Stomach (tissue), 9 donors: ENCODE data around the gene REC114. TPM values are rescaled to one million over a fixed set of nuclear protein-coding genes. Genes with fewer than 3 reads are reported as not detected.

Experiments used
- DNase-seq, 2 donors: peaks; one replicate each; pipeline versions ENCODE4 v3.0.0 to v3.0.0-alpha.2; 2013 to 2019
- H3K27ac ChIP-seq, 5 donors: fragments of 200-600 bp in 4 of 5; sonication (generic) in 4 of 5; one replicate each; pipeline ENCODE4 v1.5.1; 2013 to 2019; ENCODE audit warnings: mild to moderate bottlenecking in 1 of 5, moderate library complexity in 1 of 5
- H3K27me3 ChIP-seq, 3 donors: fragments of 200-600 bp; sonication (generic); one replicate each; pipeline ENCODE4 v1.5.1; 2017 to 2019; ENCODE audit warnings: mixed run types in 1 of 3
- H3K36me3 ChIP-seq, 4 donors: fragments of 200-600 bp; sonication (generic); 1 replicate in 3 of 4; 2 replicates in 1 of 4; pipeline ENCODE4 v1.5.1; 2016 to 2019
- H3K4me1 ChIP-seq, 4 donors: fragments of 200-600 bp; sonication (generic); one replicate each; pipeline ENCODE4 v1.5.1; 2016 to 2019
- H3K4me3 ChIP-seq, 4 donors: fragments of 200-600 bp; sonication (generic) in 3 of 4; one replicate each; pipeline ENCODE4 v1.5.1; 2016 to 2019; ENCODE audit warnings: mild to moderate bottlenecking in 1 of 4
- H3K9me3 ChIP-seq, 4 donors: fragments of 200-600 bp; sonication (generic); one replicate each; pipeline ENCODE4 v1.5.1; 2016 to 2019
- EP300 ChIP-seq: sonication (generic); formaldehyde crosslinking; IDR thresholded peaks from one replicate; pipeline ENCODE4 v1.6.1; 2017; ENCODE audit warnings: antibody characterized with exemption
- POLR2A ChIP-seq, 4 donors: fragments of 450-650 bp; IDR thresholded peaks; one replicate each; pipeline ENCODE4 v1.6.1; 2016; ENCODE audit warnings: antibody characterized with exemption in 4 of 4, control low read depth in 2 of 4, mild to moderate bottlenecking in 1 of 4, moderate library complexity in 1 of 4
- POLR2AphosphoS5 ChIP-seq, 3 donors: sonication (generic); formaldehyde crosslinking; IDR thresholded peaks; one replicate each; pipeline ENCODE4 v1.6.1; 2016; ENCODE audit warnings: antibody characterized with exemption in 3 of 3
- WGBS, 5 donors: extraction: QIAGEN DNeasy Blood & Tissue Kit in 3 of 5; methylation state at CpG; one replicate each; pipeline versions ENCODE4 v1.1.5 to v1.1.7; 2013 to 2018; 5-methylcytosine and 5-hydroxymethylcytosine counted together
- intact Hi-C: fragments of 100-400 bp; cut with DNase I; formaldehyde crosslinking; loops from one replicate; pipeline ENCODE4 v1.15.1; 2023; ENCODE audit warnings: low total_unique reads
- polyA plus RNA-seq, 3 donors: library from polyadenylated mRNA; stranded (reverse); fragments of 200-250 nt; gene quantifications; one replicate each; pipeline ENCODE4 v1.2.3, GENCODE V29; 2013
- total RNA-seq, 5 donors: library from RNA; depleted of rRNA; stranded (reverse); fragments of >200 nt; gene quantifications; one replicate each; pipeline versions ENCODE4 v1.1.0 to v1.2.3, GENCODE V29; 2014 to 2016
- TF ChIP-seq, protein P1 (sequence below), 7 experiments: fragments of 450-650 bp in 4 of 7; fragments of 200-600 bp in 3 of 7; sonication (generic) in 3 of 7; IDR thresholded peaks; one replicate each; pipeline ENCODE4 v1.5.1; 2016 to 2019; ENCODE audit warnings: antibody characterized with exemption in 7 of 7, control low read depth in 2 of 7, mild to moderate bottlenecking in 1 of 7
- donor health status: healthy with polysubstance abuse.
- donor health status: Bipolar disorder and iron deficiency.
- donor health status: healthy.

REC114 gene
- total and polyA plus RNA-seq, 8 donors, result not detected

DNA sequence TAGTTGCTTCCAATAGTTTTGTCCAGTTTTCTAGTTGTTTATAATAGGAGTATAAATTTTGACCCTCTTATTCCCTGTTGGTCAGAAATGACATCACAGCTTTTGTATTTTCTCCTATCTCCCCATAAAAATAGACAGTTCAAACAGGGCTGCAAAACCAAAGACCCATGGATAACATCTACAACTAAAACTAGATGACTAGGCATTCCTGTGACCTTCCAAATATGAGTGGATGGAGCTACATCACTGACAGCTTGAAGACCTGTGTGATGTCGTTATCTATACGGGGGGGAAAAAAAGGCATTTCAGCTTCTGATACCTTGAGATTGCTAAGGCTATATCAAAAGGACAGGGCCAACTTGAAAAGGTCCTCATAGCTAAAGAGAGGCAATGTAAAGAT, 84.6 kb downstream of the REC114 start:
- TF ChIP-seq POLR2A (IDR thresholded peaks at IDR 0.05) (no peak), EP300 (no peak), POLR2AphosphoS5 (IDR thresholded peaks at IDR 0.05) (no peak)
- TF ChIP-seq, protein P1, sequence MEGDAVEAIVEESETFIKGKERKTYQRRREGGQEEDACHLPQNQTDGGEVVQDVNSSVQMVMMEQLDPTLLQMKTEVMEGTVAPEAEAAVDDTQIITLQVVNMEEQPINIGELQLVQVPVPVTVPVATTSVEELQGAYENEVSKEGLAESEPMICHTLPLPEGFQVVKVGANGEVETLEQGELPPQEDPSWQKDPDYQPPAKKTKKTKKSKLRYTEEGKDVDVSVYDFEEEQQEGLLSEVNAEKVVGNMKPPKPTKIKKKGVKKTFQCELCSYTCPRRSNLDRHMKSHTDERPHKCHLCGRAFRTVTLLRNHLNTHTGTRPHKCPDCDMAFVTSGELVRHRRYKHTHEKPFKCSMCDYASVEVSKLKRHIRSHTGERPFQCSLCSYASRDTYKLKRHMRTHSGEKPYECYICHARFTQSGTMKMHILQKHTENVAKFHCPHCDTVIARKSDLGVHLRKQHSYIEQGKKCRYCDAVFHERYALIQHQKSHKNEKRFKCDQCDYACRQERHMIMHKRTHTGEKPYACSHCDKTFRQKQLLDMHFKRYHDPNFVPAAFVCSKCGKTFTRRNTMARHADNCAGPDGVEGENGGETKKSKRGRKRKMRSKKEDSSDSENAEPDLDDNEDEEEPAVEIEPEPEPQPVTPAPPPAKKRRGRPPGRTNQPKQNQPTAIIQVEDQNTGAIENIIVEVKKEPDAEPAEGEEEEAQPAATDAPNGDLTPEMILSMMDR (IDR thresholded peaks at IDR 0.05), result no peak
- Histone ChIP-seq H3K27me3 (no peaks in the 10 kb centered on the region), H3K4me3 (no peak overlapping the region), H3K27ac (no peak overlapping the region), H3K9me3 (no peaks in the 10 kb centered on the region), H3K4me1 (no peaks in the 10 kb centered on the region), H3K36me3 (peaks cover 0 to 2% (median 0%) of the 10 kb centered on the region in 4 donors)
- intact Hi-C loops, result no loop called here
- 84 to 97% (median 95%) methylated on average over 2 of the region's 2 CpGs for WGBS, 5 donors
- no peak for DNase-seq

DNA sequence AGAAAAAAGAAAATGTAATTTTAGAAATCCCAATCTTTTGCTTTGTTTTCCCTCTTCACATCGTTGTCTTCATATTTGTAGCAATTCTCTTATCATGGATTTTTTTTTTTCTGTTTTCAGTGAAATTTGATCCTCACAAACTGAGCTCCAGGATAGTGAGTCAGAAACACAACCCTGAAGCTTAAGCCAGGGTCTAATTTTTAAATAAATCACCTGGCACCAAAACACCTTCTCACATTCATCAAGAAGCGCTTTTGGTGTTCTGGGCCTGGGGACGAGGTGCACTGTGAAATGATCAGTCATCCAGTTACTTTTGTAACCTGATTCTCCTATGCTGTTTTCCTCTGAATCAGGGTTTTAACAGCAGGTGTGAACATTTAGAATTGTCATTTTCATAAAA, 87.7 kb downstream of the REC114 start:
- Histone ChIP-seq H3K27me3 (no peaks in the 10 kb centered on the region), H3K9me3 (no peaks in the 10 kb centered on the region), H3K4me3 (no peak overlapping the region), H3K27ac (no peak overlapping the region), H3K4me1 (no peaks in the 10 kb centered on the region), H3K36me3 (peaks cover 0 to 2% (median 0%) of the 10 kb centered on the region in 4 donors)
- 53 to 63% (median 59%) methylated on average over 3 of the region's 3 CpGs for WGBS, 5 donors
- TF ChIP-seq EP300, result no peak
- no peak for TF ChIP-seq POLR2A (IDR thresholded peaks at IDR 0.05)
- TF ChIP-seq, protein P1 (IDR thresholded peaks at IDR 0.05), result no peak
- TF ChIP-seq POLR2AphosphoS5 (IDR thresholded peaks at IDR 0.05), result no peak
- DNase-seq, result no peak
- intact Hi-C loops, result no loop called here

DNA sequence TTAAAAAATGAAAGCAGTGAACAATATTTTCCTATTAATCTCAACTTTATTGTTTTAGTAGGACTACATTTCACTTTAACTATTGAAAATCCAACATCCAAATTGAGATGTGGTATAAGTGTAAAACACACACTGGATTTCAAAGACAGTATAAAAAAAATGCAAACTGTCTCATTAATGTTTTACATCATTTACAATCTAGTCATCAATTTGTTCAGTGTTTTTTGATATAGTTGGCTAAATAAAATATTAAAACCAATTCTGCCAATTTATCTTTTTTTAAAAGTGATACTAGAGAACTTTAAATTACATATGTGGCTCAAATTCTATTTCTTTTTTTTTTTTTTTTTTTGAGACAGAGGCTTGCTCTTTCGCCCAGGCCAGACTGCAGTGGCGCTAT, 95.2 kb downstream of the REC114 start:
- Histone ChIP-seq H3K36me3 (no peaks in the 10 kb centered on the region), H3K4me1 (peaks cover 0 to 4% (median 0%) of the 10 kb centered on the region in 4 donors), H3K4me3 (no peak overlapping the region), H3K27ac (no peak overlapping the region), H3K9me3 (no peaks in the 10 kb centered on the region), H3K27me3 (no peaks in the 10 kb centered on the region)
- WGBS, 5 donors, result 91 to 100% (median 98%) methylated on average over 2 of the region's 2 CpGs
- no peak for DNase-seq
- TF ChIP-seq POLR2AphosphoS5 (IDR thresholded peaks at IDR 0.05) (no peak), EP300 (no peak), POLR2A (IDR thresholded peaks at IDR 0.05) (no peak)
- TF ChIP-seq, protein P1 (IDR thresholded peaks at IDR 0.05), result no peak
- intact Hi-C loops, result no loop called here

DNA sequence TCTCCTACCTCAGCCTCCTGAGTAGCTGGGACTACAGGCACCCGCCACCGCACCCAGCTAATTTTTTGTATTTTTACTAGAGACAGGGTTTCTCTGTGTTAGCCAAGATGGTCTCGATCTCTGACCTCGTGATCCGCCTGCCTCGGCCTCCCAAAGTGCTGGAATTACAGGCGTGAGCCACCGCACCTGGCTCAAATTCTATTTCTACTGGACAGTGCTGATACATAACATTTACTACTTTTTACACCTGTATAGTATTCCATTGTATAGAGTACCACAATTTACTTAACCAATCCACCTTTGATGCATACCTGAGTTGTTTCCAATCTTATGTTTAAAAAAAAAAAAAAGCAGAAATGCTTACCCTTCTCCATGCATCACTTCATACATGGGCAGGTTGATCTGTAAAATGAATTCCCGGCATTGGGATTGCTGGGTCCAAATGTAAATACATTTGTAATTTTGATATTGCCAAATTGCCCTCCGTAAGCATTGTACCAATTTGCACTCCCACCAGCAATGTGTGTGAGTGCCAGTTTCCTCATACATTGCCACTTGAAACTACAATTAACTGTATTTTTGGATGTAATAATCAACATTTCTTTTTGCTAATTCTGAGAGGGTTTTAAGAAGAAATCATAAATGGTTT, 95.7 kb downstream of the REC114 start:
- H3K4me3 ChIP-seq, result no peak overlapping the region
- DNase-seq, result no peak

More for the DNA sequence above, 95.7 kb downstream of the REC114 start:
- TF ChIP-seq, protein P1 (IDR thresholded peaks at IDR 0.05), result no peak
- no peak for TF ChIP-seq POLR2A (IDR thresholded peaks at IDR 0.05)
- TF ChIP-seq POLR2AphosphoS5 (IDR thresholded peaks at IDR 0.05), result no peak
- Histone ChIP-seq H3K4me1 (peaks cover 0 to 4% (median 0%) of the 10 kb centered on the region in 4 donors), H3K36me3 (no peaks in the 10 kb centered on the region), H3K27me3 (no peaks in the 10 kb centered on the region), H3K9me3 (no peaks in the 10 kb centered on the region), H3K27ac (no peak overlapping the region)
- 94 to 98% (median 96%) methylated on average over 10 of the region's 10 CpGs for WGBS, 5 donors
- intact Hi-C loops, result no loop called here
